DMS79 (cell line): ENCODE results near the gene TRIM4.
"Not testable (repeated sequence)": the region's sequence is repeated elsewhere in the genome, so short reads cannot be mapped to it uniquely, and the experiment has no call there.

Experiments
- DNase-seq: peaks from one replicate; lab custom pipeline; 2025; lab: John Stamatoyannopoulos, UW

TRIM4 gene, protein sequence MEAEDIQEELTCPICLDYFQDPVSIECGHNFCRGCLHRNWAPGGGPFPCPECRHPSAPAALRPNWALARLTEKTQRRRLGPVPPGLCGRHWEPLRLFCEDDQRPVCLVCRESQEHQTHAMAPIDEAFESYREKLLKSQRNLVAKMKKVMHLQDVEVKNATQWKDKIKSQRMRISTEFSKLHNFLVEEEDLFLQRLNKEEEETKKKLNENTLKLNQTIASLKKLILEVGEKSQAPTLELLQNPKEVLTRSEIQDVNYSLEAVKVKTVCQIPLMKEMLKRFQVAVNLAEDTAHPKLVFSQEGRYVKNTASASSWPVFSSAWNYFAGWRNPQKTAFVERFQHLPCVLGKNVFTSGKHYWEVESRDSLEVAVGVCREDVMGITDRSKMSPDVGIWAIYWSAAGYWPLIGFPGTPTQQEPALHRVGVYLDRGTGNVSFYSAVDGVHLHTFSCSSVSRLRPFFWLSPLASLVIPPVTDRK

DNA sequence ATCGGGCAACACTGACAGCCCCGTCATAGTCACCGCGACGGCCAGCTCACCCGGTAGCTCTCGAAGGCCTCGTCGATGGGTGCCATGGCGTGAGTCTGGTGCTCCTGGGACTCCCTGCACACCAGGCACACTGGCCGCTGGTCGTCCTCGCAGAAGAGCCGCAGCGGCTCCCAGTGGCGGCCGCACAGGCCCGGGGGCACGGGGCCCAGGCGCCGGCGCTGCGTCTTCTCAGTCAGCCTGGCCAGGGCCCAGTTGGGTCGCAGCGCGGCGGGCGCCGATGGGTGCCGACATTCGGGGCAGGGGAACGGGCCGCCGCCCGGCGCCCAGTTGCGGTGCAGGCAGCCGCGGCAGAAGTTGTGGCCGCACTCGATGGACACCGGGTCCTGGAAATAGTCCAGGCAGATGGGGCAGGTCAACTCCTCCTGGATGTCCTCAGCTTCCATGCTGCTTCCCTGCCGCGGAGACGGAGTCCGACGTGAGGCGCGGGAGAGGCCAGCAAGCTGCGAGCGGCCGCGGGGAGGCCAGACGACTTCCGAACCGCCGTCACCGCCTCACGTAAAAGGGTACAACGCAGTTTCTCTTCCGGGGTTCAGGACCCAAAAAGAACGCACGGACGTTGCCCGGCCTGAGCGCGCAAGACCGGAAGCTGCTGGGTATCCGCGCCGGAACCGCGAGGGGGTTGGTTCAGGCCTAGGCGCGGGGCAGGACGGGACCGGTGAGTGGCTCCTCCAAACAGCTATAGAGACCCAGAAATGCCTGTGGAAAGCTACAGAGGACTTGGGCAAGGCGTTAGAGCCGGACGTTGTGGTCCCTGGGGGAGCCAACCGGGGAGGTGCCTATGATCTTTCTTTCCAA lies at the start of gene TRIM4:
Gene TRIM4 (minus strand): TSS at position 572 of the 855 bp plus-strand sequence. CDS start 129 bp downstream, at position 443.
- DNase-seq: peak; percentile 90

DNA sequence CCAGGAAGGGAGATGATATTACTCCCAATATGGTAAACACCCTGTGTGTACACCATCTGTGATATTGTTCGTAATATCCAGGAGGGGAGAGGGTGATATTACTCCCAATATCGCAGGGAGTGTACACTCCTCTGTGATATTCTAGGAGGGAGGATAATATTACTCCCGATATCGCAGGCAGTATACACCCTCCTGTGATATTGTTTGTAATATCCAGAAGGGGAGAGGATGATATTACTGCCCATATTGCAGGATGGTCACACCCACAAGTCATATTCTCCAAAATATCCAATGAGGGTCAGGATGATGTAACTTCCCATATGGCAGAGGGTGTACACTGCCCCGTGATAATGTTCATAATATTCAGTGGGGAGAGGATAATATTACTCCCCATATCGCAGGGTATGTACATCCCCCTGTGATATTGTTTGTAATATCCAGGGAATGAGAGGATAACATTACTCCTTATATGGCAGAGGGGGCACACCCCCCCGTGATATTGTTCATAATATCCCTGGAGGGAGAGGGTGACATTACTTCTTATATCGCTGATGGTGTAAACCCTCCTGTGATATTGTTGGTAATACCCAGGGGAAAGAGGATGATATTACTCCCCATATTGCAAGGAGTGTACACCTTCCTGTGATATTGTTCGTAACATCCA lies 39.4 kb upstream of the TRIM4 start:
- DNase-seq: no peak

DNA sequence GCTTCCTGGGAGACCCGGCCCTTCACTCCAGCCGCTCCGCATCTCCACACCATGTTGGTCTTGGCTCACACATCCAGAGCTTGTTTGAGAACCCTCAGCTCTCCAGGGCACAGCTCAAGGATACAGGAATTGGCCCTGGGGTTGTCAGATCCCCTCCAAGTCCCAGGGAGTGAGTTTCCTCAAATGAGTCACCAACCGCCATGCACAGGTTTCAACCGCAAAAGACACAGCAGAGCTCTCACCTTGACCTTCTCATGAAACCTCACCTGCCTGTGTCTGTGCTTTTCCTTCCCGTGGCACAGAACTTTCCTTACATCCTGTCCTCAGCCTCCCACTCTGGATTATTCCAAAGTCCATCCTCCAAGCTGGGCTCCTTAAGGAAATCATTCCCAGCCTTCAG lies 35.9 kb upstream of the TRIM4 start:
- no peak for DNase-seq

DNA sequence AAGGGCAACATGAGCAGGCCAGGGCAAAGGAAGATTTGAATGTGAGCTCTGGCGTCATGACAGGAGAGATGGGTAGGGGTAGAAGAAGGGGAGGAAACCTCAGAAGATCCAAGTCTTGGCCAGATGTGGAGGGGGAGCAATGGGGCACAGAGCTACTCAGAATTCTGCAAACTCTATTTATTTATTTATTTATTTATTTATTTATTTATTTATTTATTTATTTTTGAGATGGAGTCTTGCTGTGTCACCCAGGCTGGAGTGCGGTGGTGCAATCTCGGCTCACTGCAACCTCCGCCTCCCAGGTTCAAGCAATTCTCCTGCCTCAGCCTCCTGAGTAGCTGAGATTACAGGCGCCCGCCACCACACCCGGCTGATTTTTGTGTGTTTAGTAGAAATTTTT lies 35.3 kb upstream of the TRIM4 start:
- DNase-seq: not testable (repeated sequence)

DNA sequence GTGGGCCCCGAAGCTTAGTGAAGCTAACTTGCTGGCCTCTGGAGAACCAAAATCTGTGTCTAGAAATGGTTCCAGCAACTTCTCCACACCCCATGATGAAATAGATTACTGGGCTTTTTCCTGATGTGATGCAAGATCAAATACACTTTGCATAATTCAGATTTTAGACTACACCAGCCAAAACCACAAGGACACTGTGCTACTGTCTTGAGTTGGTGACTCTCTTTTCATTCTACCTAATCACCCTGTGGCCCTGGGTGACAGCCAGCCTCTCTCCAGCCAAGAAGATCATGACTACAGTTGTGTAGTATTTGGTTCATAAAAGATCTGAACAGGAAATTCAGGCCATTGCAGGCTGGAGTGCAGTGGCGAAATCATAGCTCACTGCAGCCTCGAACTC lies 34.3 kb upstream of the TRIM4 start:
- DNase-seq: no peak

DNA sequence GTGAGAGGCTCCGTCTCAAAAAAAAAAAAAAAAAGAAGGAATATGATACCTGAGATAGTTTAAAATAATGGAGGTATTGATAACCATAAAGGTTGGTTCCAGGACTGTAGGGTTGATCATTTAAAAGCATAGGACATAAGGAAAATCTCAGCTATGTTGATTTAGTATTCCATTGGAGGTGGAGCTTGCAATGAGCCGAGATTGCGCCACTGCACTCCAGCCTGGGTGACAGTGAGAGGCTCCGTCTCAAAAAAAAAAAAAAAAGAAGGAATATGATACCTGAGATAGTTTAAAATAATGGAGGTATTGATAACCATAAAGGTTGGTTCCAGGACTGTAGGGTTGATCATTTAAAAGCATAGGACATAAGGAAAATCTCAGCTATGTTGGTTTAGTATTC lies 33.3 kb upstream of the TRIM4 start:
- DNase-seq: not testable (repeated sequence)

DNA sequence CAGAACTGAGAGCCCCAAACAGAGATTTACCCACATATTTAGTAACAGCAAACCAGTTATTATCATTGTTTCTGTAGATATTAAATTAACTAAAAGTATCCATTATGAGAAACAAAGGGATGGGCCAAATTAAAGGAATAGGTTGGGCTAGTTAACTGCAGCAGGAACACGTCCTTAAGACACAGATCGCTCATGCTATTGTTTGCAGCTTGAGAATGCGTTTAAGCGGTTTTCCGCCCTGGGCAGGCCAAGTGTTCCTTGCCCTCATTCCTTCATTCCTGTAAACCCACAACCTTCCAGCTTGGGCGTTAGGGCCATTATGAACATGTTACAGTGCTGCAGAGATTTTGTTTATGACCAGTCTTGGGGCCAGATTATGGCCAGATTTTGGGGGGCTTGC lies 31.5 kb upstream of the TRIM4 start:
- DNase-seq: not testable (repeated sequence)

DNA sequence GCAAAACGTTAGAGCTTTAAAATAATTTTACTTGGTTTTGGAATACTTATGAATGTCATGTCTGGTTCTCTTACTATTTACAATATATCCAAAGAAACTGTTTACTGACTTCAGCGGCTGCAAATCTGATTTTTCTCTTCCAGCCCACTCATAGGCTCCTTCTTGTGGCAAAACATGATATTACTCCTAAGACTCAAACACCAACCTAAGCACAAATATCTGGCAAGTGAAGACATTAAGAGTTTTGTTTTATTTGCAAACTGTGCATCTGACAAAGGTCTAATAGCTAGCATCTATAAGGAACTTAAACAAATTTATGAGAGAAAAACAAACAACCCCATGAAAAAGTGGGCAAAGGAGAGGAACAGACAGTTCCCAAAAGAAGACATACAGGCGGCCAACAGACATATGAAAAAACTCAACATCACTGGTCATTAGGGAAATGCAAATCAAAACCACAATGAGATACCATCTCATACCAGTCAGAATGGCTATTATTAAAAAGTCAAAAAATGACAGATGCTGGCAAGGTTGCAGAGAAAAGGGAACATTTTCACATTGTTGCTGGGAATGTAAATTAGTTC lies 30.4 kb upstream of the TRIM4 start:
- no peak for DNase-seq

DNA sequence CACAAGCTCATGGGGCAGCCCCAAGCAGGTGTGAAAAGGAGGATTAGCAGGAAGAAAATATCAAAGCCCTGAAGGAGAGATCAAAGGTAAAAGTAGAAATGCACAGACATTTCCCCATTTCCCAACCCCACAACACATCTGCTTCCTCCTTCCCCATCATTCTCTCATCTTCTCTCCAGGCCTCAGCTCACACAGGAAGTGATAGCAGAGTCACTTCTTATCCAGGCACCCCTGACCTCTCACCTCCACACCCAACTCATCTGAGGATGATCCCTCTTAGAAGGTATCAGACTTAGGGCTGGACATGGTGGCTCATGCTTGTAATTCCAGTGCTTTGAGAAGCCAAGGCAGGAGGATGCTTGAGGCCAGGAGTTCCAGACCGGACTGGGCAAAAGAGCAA lies 28.3 kb upstream of the TRIM4 start:
- DNase-seq: no peak

DNA sequence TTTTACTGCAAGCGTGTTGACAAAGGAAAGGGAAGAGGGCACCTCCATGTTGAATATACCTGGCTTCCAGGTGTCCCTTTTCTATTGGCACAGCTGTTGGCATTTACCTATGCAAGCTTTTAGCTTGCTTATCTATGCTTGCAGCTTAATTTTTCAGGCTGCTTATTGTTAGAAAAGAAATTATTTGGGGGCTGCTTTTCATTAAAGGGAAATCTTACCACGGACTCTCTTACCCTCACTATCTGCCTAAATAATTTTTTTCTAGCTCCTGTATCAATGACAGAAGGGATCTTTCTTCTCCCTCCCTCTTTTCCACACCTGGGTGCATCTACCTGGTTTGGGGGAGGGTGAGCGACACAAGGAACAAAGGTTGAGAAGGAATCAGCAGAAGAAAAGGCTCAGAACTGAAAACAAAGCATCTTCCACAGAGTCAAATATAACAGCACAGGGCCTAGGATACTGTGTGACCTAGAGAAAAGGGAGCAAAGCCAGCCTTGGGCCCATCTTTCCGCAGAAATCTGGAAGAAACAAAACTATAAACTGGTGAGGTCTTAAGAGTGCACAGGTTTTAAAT lies 25.3 kb upstream of the TRIM4 start:
- no peak for DNase-seq

DNA sequence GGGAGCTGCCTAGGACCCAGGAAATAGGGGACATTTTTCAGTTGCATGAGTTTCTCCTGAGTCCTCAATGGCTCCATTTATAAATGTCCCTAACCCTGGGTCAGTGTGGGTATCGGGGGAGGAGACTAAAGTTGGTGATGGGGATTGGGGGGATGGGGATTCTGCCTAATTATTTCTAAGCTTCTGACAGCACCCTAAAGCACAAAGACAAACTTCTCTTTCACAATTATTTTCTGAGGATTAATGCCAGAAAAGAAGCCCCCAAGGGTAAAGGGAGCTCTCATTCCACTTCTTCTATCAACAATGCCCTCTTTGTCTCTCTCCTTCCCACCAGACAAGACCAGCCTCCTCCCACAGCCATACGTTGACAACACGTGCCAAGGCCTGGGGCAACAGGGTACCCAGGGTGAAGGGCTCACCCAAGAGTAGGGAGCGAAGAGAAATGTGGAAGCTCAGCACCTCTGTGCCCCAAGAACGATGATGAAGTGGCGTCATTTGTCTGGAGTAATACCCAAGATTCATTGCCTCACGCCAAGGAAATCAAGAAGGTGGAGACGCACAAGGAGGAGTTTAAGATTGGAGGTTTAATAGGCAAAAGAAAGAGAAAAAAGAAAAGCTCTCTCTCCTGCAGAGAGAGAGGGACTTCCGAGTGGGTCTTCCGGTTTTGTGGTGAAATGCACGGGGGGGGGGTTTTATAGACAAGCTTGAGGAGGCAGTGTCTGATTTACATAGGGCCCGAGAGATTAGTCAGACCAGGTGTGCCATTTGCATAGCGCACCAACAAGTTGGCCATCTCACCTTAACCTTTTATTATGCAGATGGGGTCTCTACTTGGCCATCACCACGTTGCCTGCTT lies 24.5 kb upstream of the TRIM4 start:
- DNase-seq: no peak

DNA sequence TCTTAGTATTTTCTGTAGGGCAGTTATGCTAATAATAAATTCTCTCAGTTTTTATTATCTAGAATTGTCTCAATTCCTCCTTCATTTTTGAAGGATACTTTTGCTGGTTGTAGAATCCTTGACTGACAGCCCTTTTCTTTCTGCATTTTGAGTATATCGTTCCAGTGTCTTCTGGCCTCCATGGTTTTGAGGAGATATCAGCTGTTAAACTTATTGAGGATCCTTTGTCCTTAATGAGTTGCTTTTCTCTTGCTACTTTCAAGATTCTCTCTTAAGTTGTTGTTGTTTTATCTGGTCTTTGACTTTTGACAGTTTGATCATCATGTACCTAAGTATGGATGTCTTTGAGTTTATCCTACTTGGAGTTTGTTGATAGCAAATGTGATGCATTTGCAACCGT lies 19.0 kb upstream of the TRIM4 start:
- DNase-seq: no peak

DNA sequence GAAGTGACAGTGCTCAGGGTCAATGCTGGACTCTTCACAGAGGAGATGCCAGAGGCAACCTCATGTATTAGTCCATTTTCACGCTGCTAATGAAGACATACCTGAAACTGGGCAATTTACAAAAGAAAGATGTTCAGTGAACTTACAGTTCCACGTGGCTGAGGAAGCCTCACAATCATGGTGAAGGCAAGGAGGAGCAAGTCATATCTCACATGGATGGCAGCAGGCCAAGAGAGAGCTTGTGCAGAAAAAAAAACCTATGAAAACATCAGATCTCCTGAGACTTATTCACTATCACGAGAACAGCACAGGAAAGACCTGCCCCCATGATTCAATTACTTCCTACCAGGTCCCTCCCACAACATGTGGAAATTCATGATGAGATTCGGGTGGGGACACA lies 15.7 kb upstream of the TRIM4 start:
- not testable (repeated sequence) for DNase-seq

DNA sequence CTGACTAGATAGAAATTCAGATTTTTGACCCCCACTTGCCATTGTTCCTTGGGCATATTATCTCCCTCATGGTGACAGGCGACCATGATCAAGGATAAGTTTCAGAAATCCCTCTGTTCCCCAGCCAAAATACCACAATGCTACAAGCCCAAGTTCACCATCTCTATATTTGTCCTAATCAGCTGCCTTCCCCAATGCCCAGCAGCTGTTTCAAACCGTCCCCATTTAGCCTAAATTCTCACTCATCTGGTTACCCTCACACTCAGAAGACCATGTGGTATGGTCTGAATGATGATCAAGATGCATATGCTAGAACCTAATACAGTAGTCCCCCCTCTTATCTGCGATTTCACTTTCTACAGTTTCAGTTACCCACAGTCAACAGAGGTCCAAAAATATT lies 11.0 kb upstream of the TRIM4 start:
- no peak for DNase-seq

DNA sequence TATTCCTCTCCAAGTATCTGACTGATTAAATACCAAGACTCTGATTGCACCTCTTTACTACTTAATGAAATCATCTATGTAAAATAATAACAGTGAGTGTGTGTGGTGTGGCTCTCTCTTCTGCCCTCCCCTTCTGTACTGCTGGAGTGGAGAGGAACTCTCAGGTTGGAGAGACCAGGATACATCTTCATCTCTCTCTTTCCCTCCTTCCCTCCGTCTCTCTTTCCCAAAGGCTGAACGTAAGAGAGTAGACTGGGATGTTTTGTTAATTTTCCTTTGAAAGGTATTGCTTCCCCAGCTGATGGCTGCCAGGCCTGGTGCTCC lies 10.4 kb upstream of the TRIM4 start:
- DNase-seq: no peak

DNA sequence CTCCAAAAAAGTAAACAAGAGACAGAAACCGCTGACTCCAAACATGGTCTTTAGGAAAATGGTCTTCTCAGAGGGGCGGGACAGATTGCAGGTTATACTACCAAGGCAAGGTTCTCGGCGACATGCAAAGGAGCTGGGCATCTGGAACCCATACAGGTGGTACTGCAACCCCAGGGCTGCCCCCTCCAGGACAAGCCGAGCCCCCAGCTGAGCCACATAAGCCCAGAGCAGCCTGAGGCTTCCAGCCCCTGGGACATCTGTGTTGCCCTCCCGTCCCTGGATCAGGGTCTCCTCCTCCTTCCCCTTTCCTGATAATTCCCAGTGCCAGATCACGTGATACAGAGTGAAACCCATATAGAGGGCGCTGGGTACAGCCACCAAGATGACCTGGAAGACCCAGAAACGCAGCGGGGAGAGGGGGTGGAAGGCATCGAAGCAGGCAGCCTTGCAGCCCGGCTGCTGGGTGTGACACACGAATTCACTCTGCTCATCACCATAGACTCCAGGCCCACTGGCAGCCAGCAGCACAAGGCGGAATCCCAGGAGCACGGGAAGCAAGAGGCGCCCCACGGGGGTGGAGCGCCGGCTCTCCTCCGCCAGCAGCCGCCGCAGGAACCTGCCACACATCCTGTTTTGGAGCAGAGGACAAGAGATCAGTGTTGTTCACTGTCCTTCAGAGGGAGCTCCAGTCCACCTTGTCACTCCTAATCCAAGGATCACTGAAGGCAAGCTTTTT lies 9.8 kb upstream of the TRIM4 start, which contains the start of gene GJC3:
Gene GJC3 (minus strand): TSS at position 627 of the 736 bp plus-strand sequence. CDS start 0 bp downstream, at position 627.
- peak; percentile 45 for DNase-seq

DNA sequence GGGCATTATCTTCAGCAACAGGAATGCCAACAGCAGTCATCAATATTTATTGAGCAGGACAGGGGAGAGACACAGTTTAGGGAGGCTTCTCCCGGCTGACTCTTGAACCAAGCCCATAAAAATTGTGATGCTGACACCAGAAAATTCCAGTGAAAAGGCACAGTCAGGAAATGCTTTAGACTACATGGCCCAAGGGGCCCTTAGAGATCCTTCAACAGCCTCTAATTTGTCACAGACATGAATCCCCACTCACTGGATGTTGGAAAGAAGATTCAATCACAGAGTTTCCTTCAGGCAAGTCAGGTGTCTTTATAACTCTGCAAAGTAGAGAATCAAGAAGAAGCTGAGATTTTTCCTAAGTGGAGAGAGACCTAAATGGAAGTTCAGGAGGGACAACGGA lies 8.9 kb upstream of the TRIM4 start:
- DNase-seq: no peak

DNA sequence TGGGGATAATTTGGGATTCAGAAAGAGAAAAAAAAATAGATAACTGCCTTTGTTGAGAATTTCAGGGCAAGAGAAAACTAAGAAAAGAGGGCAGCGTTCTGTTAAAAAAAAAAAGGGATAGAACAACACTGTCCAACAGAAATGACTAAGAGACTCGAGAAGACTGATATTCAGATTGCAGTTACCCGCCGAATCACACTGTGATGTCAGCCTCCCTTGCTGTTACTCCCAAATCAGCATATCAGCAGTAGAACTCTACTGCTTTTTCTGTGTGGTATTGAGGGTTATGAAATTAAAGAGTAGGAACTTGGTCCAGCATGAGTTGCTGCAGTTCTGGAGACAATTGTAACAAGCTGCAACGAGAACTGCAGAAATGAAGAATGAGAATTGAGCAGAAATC lies 8.2 kb upstream of the TRIM4 start:
- DNase-seq: no peak

DNA sequence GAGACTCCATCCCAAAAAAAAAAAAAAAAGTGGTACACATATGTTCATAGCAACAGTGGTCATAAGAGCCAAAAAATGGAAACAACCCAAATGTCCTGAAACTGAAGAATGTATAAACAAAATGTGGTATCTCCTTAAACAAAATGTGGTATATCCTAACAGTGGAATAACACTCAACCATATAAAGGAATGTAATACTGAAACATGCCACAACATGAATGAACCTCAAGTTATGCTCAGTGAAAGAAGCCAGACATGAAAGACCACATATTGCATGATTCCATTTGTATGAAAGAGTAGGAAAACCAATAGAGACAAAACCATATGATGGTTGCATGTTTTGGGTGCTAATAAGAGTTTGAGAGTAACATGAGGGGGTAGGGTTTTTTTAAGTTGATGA lies 7.0 kb upstream of the TRIM4 start:
- no peak for DNase-seq

DNA sequence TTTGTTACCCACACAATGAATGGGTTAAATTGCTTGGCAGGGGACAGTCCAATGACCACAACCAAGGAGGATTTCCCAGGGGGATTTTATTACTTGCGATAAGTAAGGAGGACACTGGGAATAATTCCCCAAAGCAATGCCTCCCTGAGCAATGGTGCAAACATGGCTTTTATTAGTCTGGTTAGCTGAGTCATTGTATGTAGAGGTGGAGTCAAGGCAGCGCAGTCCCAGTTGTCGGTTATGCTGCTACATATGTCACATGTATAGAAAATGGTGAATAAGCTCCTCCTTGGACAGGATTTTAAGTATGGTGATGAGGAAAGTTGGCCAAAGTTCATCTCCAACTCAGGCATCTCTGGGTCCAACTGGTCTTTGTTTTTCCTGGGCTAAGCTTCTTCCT lies 3.9 kb upstream of the TRIM4 start:
- DNase-seq: no peak
